GM12873 (cell line): Measurements from ENCODE around the gene CRYBG3.
A peak's percentile ranks its signal among the peaks of the same experiment; 100 is the strongest.

Source experiments
- CTCF ChIP-seq: IDR thresholded peaks from 2 replicates; pipeline ENCODE4 v1.5.1; 2012; ENCODE audit warnings: low read depth, mild to moderate bottlenecking, moderate library complexity, low read length, control low read depth; ENCODE audit not compliant: insufficient read depth; ENCODE audit errors: missing control alignments

Gene CRYBG3

DNA sequence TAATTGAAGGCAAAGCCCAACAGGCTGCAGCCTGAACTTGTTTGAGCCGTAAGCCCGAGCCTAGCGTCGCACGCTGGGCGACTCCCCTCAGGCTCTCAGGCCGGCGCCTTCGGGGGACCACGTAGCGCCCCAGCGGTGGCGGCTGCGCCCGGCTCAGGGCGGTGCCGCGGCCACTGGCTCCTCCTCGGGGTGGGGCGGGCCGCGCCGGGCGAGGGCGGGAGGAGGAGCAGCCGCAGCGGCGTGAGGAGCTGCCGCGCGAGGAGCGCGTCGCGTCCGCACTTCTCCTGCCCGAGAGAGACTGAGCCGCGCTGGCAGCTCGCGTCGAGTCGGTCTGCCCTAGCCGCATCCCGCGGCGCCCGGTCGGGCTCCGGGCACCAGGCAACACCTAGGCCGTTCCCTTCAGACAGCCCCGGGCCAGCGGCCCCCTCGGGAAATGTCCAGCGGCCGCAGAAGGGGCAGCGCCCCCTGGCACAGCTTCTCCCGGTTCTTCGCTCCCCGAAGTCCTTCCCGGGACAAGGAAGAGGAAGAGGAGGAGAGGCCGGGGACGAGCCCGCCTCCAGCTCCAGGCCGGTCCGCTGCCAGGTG is at the start of gene CRYBG3:
CRYBG3 (plus strand) TSS at position 238 of the 585 bp plus-strand sequence; CDS start at position 434, 196 bp downstream.
- TF ChIP-seq CTCF, result no peak

DNA sequence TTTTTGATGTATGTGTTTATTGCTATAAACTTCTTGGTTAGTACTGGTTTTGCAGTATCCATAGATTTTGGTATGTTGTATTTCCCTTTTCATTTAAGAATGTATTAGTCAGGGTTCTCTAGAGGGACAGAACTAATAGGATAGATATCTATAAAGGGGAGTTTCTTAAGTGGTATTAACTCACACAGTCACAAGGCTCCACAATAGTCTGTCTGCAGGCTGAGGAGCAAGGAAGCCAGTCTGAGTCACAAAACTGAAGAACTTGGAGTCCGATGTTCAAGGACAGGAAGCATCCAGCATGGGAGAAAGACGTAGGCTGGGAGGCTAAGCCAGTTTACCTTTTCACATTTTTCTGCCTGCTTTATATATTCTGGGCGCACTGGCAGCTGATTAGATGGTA is 48.9 kb upstream of the CRYBG3 start:
- TF ChIP-seq CTCF, result no peak

DNA sequence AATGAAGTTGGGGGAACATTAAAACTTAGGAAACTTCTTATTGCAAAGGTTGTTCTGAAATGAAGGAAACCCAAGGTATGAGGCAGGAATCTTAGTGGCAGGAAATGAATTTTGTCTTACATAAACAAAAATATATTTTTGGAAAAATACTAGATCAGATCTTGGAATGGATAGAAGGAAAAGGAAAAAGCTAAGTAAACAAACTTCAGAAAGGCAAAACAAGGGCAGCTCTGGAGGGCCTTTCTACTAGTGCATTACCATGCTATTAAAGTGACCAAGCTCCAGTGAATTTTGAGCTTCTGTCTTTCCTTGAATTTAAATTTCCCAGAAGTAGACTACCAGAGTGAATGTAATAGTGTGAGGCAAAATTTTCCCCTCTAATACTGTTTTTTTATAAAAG is 43.7 kb upstream of the CRYBG3 start:
- no peak for TF ChIP-seq CTCF

DNA sequence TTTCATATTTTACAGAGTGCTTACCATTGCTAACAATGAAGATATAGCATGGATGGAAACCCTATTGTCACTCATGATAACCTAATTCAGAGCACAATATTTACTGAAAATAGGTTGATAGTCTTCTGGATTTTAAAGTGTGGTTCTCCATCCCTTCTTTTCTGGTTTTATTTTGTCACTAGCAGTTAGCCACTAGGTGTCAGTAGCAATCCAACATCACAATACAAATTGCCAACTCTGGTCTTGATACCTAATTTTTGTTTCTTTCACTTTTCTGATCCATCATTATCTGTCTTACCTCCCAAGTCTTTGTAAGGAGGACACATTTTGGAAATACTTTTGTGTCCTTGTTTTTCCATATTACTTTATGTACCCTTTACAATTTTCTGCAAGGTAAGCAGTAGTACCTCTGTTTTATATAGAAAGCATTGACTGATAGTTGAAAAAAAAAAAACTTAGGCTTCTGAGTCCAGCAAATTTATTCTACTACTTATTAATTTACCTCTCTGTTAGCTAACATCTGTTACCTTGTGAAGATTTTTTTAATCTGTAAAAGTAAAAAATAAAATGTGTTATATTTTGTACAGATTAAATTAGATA is 28.3 kb upstream of the CRYBG3 start:
- peak; percentile 73 for TF ChIP-seq CTCF

GRCh38 chr3:97795951-97796350 is 25.9 kb upstream of the CRYBG3 start:
- TF ChIP-seq CTCF, result no peak

DNA sequence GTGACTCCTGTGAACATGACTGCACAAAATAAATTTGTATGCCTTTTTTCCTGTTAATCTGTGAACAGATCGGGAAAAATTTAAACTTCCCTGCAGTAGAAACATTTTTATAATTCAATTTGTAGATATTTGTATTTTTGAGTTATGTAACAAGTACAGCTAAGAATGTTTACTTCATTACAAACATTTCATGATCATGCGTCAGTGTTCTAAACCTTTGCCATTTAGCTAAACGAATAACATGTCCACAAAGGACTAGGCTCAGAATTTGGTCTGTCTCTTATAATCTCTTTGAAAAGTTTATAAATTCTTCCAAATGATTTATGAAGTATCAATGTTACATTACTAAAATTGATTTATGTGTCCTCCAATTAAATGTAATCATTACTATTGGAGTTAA is 17.3 kb upstream of the CRYBG3 start:
- no peak for TF ChIP-seq CTCF

GRCh38 chr3:97810779-97811390 is 10.9 kb upstream of the CRYBG3 start:
- no peak for TF ChIP-seq CTCF
